HTR-8/SVneo (cell line): ENCODE data around the gene MARS1.

Experiments used
- DNase-seq: peaks from one replicate; pipeline ENCODE4 v3.0.0; 2011; ENCODE audit warnings: low spot score, mixed read lengths; ENCODE audit not compliant: insufficient read length
- FAIRE-seq: peaks from 2 replicates; lab custom pipeline; 2011; peaks lifted over from hg19 to GRCh38; lab: Jason Lieb, UNC

MARS1 gene

GRCh38 chr12:57456737-57457490 is 31.0 kb upstream of the MARS1 start:
- DNase-seq (no peak), FAIRE-seq (no peak)

- FAIRE-seq (no peak), DNase-seq (no peak)
Measured at GRCh38 chr12:57458665-57459054, 29.2 kb upstream of the MARS1 start.

- DNase-seq (peak; percentile 88), FAIRE-seq (peak; percentile 20)
Measured at GRCh38 chr12:57459055-57459749, 28.7 kb upstream of the MARS1 start.

GRCh38 chr12:57459750-57460467 is 28.0 kb upstream of the MARS1 start, which contains the start of gene GLI1:
Gene GLI1 (plus strand): TSS chr12:57459785. CDS start chr12:57463692, 3,907 bp downstream.
- DNase-seq (peak; percentile 47), FAIRE-seq (no peak)

- DNase-seq (no peak), FAIRE-seq (no peak)
Measured at GRCh38 chr12:57460468-57460784, 27.4 kb upstream of the MARS1 start.

- FAIRE-seq (no peak), DNase-seq (no peak)
Measured at GRCh38 chr12:57460841-57461275, 27.0 kb upstream of the MARS1 start.

- FAIRE-seq (no peak), DNase-seq (peak; percentile 72)
Measured at GRCh38 chr12:57461276-57461916, 26.5 kb upstream of the MARS1 start.

GRCh38 chr12:57461917-57462250 is 26.0 kb upstream of the MARS1 start:
- DNase-seq: peak; percentile 34
- FAIRE-seq: no peak

- DNase-seq (peak; percentile 91), FAIRE-seq (no peak)
Measured at GRCh38 chr12:57462251-57462911, 25.5 kb upstream of the MARS1 start.

GRCh38 chr12:57462912-57463253 is 25.0 kb upstream of the MARS1 start:
- no peak for DNase-seq
- no peak for FAIRE-seq

GRCh38 chr12:57464569-57464968 is 23.3 kb upstream of the MARS1 start:
- DNase-seq (no peak), FAIRE-seq (no peak)

GRCh38 chr12:57465030-57465746 is 22.7 kb upstream of the MARS1 start:
- DNase-seq (no peak), FAIRE-seq (no peak)

- FAIRE-seq (no peak), DNase-seq (no peak)
Measured at GRCh38 chr12:57465747-57466505, 21.9 kb upstream of the MARS1 start.

GRCh38 chr12:57467212-57467874 is 20.5 kb upstream of the MARS1 start:
- no peak for FAIRE-seq
- DNase-seq: no peak

GRCh38 chr12:57467915-57468314 is 20.0 kb upstream of the MARS1 start:
- DNase-seq: no peak
- no peak for FAIRE-seq

GRCh38 chr12:57469296-57470164 is 18.3 kb upstream of the MARS1 start:
- DNase-seq: no peak
- no peak for FAIRE-seq

GRCh38 chr12:57470286-57470969 is 17.4 kb upstream of the MARS1 start:
- DNase-seq (no peak), FAIRE-seq (peak; percentile 20)
